PC-9 (cell line): ENCODE measurements around the gene CTNNA3.

Experiments used
- EZH2 ChIP-seq: fragments of 200-600 bp; sonication (generic); IDR thresholded peaks from 2 replicates; pipeline ENCODE4 v1.8.0; 2017; ENCODE audit warnings: antibody characterized with exemption, low read depth
- TF ChIP-seq, protein P1 (sequence below): fragments of 200-600 bp; sonication (generic); conservative IDR thresholded peaks from 2 replicates; pipeline ENCODE4 v1.6.1; 2017; ENCODE audit warnings: mixed run types, antibody characterized with exemption, mild to moderate bottlenecking, moderate library complexity

DNA sequence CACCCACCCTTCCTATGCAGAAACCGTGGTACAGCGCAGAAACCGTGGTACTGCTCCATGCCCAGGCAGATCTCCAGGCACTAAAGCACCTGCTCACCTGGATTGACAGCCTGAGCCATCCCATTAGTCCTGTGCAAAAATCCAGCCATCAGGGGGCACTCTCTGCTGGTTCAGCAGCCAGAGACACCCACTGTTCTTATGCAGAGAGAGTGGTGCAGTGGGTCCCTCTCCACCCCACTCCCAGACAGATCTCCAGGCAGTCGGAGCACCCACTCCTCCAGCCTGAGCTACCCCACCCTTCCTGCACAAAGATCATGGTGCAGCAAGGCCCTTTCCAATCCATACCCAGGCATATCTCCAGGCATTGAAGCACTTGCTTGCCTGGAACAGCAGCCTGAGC, 219.8 kb downstream of the CTNNA3 start:
- TF ChIP-seq, protein P1, sequence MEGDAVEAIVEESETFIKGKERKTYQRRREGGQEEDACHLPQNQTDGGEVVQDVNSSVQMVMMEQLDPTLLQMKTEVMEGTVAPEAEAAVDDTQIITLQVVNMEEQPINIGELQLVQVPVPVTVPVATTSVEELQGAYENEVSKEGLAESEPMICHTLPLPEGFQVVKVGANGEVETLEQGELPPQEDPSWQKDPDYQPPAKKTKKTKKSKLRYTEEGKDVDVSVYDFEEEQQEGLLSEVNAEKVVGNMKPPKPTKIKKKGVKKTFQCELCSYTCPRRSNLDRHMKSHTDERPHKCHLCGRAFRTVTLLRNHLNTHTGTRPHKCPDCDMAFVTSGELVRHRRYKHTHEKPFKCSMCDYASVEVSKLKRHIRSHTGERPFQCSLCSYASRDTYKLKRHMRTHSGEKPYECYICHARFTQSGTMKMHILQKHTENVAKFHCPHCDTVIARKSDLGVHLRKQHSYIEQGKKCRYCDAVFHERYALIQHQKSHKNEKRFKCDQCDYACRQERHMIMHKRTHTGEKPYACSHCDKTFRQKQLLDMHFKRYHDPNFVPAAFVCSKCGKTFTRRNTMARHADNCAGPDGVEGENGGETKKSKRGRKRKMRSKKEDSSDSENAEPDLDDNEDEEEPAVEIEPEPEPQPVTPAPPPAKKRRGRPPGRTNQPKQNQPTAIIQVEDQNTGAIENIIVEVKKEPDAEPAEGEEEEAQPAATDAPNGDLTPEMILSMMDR, result no peak
- TF ChIP-seq EZH2, result no peak
